ENCODE measurements around the gene RBM23. TPM values are rescaled to one million over a fixed set of nuclear protein-coding genes. Genes with fewer than 3 reads are reported as not detected.

RBM23 gene
- total RNA-seq, 1 donor from 2014 or later = 90.6 TPM

DNA sequence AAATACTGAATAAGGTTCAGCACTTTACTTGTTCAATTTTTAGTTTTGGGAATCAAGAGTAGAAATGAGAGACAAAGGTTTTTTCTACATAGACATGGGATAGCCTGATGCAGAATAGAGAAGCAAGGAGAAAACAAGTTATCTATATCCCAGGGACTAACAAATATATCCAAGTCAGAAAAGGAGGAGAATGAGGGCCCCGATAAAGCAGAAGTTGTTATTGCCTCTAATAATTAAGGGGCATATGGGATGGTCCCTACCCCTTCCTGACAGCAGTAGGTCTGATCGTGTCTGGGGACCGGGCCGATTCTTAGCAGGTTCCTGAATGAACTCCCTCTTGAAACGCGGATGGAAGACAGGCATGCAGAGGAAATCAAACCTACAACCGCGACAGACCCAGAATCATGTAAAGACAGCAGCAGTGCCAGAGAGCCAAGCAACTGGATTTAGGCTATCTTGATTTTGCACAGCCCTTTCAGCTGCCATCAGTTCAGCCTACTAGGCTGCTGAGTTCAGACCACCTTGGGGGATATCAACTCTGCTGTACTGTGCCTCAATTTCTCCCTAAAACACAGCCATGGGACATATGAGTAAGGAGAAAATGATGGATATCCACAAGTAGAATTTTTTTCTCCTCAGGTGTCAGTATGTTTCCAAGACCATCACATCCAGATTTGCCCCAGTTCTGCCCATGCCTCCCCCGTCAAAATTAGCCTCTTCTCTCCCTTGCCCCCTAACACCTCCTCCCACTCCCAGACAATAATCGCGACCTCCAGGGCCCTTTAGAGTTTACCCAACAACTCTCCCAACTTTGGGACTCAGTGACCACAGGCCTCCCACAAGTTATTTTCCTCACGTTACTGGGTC is 9.5 kb upstream of the RBM23 start:
- TF ChIP-seq, protein P1, sequence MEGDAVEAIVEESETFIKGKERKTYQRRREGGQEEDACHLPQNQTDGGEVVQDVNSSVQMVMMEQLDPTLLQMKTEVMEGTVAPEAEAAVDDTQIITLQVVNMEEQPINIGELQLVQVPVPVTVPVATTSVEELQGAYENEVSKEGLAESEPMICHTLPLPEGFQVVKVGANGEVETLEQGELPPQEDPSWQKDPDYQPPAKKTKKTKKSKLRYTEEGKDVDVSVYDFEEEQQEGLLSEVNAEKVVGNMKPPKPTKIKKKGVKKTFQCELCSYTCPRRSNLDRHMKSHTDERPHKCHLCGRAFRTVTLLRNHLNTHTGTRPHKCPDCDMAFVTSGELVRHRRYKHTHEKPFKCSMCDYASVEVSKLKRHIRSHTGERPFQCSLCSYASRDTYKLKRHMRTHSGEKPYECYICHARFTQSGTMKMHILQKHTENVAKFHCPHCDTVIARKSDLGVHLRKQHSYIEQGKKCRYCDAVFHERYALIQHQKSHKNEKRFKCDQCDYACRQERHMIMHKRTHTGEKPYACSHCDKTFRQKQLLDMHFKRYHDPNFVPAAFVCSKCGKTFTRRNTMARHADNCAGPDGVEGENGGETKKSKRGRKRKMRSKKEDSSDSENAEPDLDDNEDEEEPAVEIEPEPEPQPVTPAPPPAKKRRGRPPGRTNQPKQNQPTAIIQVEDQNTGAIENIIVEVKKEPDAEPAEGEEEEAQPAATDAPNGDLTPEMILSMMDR (conservative IDR thresholded peaks at IDR 0.05; ENCODE audit: low read depth, low read length) = no peak
- DNase-seq (ENCODE audit: low read depth) = no peak
- peak overlapping the region; percentile 74 for H3K4me3 ChIP-seq (ENCODE audit: low read depth, low read length)

GRCh38 chr14:22926316-22926715 is 7.4 kb upstream of the RBM23 start:
- TF ChIP-seq, protein P1 (conservative IDR thresholded peaks at IDR 0.05; ENCODE audit: low read depth, low read length) = no peak
- H3K4me3 ChIP-seq (ENCODE audit: low read depth, low read length) = no peak overlapping the region
- no peak for DNase-seq (ENCODE audit: low read depth)

DNA sequence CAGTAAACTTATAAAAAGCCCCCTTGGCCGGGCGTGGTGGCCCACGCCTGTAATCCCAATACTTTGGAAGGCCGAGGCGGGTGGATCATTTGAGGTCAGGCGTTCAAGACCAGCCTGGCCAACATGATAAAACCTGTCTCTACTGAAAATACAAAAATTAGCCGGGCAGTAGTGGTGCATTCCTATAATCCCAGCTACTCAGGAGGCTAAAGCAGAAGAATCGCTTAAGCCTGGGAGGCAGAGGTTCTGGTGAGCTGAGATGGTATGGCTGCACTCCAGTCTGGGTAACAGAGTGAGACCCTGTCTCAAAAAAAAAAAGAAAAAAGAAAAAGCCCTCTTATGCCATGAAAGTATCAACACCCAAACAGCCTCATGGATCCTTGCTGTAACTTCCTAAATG is 6.6 kb upstream of the RBM23 start:
- no peak overlapping the region for H3K4me3 ChIP-seq (ENCODE audit: low read depth, low read length)
- no peak for DNase-seq (ENCODE audit: low read depth)

DNA sequence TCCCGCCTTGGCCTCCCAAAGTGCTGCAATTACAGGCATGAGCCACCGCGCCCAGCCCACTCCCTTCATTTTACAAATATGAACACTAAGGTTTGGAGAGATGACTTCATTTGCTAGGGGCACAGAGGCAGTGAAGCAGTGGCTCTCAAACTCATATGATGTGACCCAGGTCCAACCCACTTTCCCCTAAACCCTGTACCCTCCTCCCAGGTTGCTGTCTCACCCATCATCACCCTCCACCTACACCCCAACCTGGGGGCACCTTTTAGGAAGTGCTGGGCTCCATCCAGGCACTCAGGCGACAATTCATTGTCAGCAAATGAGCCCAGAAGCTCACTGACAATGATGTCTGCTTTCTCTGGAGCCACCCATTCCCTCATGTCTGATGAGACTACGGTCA is 4.8 kb upstream of the RBM23 start:
- no peak for DNase-seq (ENCODE audit: low read depth)
- H3K4me3 ChIP-seq (ENCODE audit: low read depth, low read length) = no peak overlapping the region
- TF ChIP-seq, protein P1 (conservative IDR thresholded peaks at IDR 0.05; ENCODE audit: low read depth, low read length) = no peak

More for the DNA sequence above, 6.6 kb upstream of the RBM23 start:
- TF ChIP-seq, protein P1 (conservative IDR thresholded peaks at IDR 0.05; ENCODE audit: low read depth, low read length) = no peak

GRCh38 chr14:22922294-22922693 is 3.3 kb upstream of the RBM23 start:
- TF ChIP-seq, protein P1 (conservative IDR thresholded peaks at IDR 0.05; ENCODE audit: low read depth, low read length) = no peak
- H3K4me3 ChIP-seq (ENCODE audit: low read depth, low read length) = no peak overlapping the region
- no peak for DNase-seq (ENCODE audit: low read depth)

DNA sequence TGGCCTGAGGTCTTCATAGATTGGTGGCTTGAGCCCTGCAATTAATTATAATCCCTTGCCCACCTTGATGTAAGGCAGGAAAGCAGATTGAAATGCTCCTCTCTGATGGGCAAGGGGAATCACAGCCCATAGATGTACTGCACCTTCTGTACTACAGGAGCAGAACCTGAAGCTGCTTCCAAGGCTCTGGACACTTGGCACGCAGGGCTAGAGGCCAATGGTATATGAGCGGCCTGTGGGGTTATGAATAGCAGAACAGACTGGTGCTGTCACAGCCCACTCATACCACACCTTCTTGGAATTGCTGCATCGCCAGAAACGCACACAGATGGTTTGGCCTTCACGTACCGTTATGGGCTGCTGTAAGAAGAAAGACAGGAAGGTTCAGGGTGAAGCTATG is 1.7 kb upstream of the RBM23 start:
- TF ChIP-seq, protein P1 (conservative IDR thresholded peaks at IDR 0.05; ENCODE audit: low read depth, low read length) = no peak

DNA sequence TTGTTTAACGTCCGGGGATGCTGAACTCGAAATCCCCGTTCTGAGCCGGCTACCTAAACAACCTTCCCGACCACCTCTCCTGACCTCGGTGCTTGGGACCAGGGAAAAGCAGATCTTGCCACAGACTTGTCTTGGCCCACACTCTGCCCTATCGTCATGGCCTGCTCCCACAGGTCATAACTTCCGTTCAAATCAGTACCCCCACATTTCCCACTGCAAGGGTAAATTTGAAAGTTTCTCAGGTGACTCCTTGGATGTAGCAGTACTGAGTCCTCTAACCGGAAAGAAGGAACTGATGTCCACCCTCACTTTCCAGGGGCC is 612 bp upstream of the RBM23 start:
- DNase-seq (ENCODE audit: low read depth) = no peak
- TF ChIP-seq, protein P1 (conservative IDR thresholded peaks at IDR 0.05; ENCODE audit: low read depth, low read length) = no peak
- peak overlapping the region; percentile 45 for H3K4me3 ChIP-seq (ENCODE audit: low read depth, low read length)

More for the DNA sequence above, 1.7 kb upstream of the RBM23 start:
- no peak overlapping the region for H3K4me3 ChIP-seq (ENCODE audit: low read depth, low read length)
- no peak for DNase-seq (ENCODE audit: low read depth)

Data from epithelial cell of proximal tubule (primary cell).